Measurements from ENCODE around the gene NRG3. TPM values are rescaled to one million over a fixed set of nuclear protein-coding genes. Genes with fewer than 3 reads are reported as not detected.

NRG3 gene
- total RNA-seq, 4 donors from 2014 or later, result 0.32 to 1.4 TPM; not detected in 2

- Histone ChIP-seq H3K4me1 (no peaks in the 10 kb centered on the region), H3K36me3 (no peaks in the 10 kb centered on the region), H3K4me3 (no peak overlapping the region), H3K27ac (no peak overlapping the region), H3K9me3 (no peaks in the 10 kb centered on the region), H3K27me3 (no peaks in the 10 kb centered on the region)
- intact Hi-C loops (cut with DNase I; ENCODE audit: low total_unique reads), result no loop called here
- DNase-seq, result no peak
- no peak for TF ChIP-seq POLR2A (IDR thresholded peaks at IDR 0.05)
- no peak for TF ChIP-seq EP300 (IDR thresholded peaks at IDR 0.05; ENCODE audit: low read depth)
- no peak for TF ChIP-seq POLR2AphosphoS5 (IDR thresholded peaks at IDR 0.05)
- TF ChIP-seq CTCF (IDR thresholded peaks at IDR 0.05), result no peak
- in situ Hi-C loops (cut with MboI; ENCODE audit: low pct_ligation_motif_present in 1 of 4, low pct_unique_long_range_greater_than_20kb in 1 of 4, low sequenced_read_pairs in 3 of 4), result no loop called here
These were observed 565.8 kb downstream of the NRG3 start for GRCh38 chr10:82440775-82441174.

GRCh38 chr10:82452046-82452445 lies 577.1 kb downstream of the NRG3 start:
- TF ChIP-seq POLR2A (IDR thresholded peaks at IDR 0.05) (no peak), EP300 (IDR thresholded peaks at IDR 0.05; ENCODE audit: low read depth) (no peak), CTCF (IDR thresholded peaks at IDR 0.05) (no peak), POLR2AphosphoS5 (IDR thresholded peaks at IDR 0.05) (no peak)
- no peak for DNase-seq
- H3K36me3 ChIP-seq, result no peaks in the 10 kb centered on the region
- H3K27me3 ChIP-seq, result no peaks in the 10 kb centered on the region
- WGBS, 2 donors (ENCODE audit: low coverage in 1 of 2), result 78 to 86% methylated on average over 3 of the region's 3 CpGs
- intact Hi-C loops (cut with DNase I; ENCODE audit: low total_unique reads), result no loop called here
- H3K27ac ChIP-seq, result no peak overlapping the region
- H3K4me3 ChIP-seq, result no peak overlapping the region
- H3K9me3 ChIP-seq, result no peaks in the 10 kb centered on the region
- in situ Hi-C loops (cut with MboI; ENCODE audit: low pct_ligation_motif_present in 1 of 4, low pct_unique_long_range_greater_than_20kb in 1 of 4, low sequenced_read_pairs in 3 of 4), result no loop called here
- no peaks in the 10 kb centered on the region for H3K4me1 ChIP-seq

GRCh38 chr10:82452676-82453075 lies 577.7 kb downstream of the NRG3 start:
- no peak for TF ChIP-seq EP300 (IDR thresholded peaks at IDR 0.05; ENCODE audit: low read depth)
- no peak for TF ChIP-seq CTCF (IDR thresholded peaks at IDR 0.05)
- no peak for TF ChIP-seq POLR2AphosphoS5 (IDR thresholded peaks at IDR 0.05)
- TF ChIP-seq POLR2A (IDR thresholded peaks at IDR 0.05), result no peak
- no peak for DNase-seq
- Histone ChIP-seq H3K27ac (no peak overlapping the region), H3K4me3 (no peak overlapping the region), H3K27me3 (no peaks in the 10 kb centered on the region), H3K9me3 (no peaks in the 10 kb centered on the region), H3K4me1 (no peaks in the 10 kb centered on the region), H3K36me3 (no peaks in the 10 kb centered on the region)
- in situ Hi-C loops (cut with MboI; ENCODE audit: low pct_ligation_motif_present in 1 of 4, low pct_unique_long_range_greater_than_20kb in 1 of 4, low sequenced_read_pairs in 3 of 4), result no loop called here
- 0 to 23% methylated on average over 1 of the region's 1 CpG for WGBS, 2 donors (ENCODE audit: low coverage in 1 of 2)
- intact Hi-C loops (cut with DNase I; ENCODE audit: low total_unique reads), result no loop called here

GRCh38 chr10:82453678-82454293 lies 578.8 kb downstream of the NRG3 start:
- no peak overlapping the region for H3K27ac ChIP-seq
- H3K36me3 ChIP-seq, result no peaks in the 10 kb centered on the region
- no peaks in the 10 kb centered on the region for H3K27me3 ChIP-seq
- intact Hi-C loops (cut with DNase I; ENCODE audit: low total_unique reads) (no loop called here), in situ Hi-C loops (cut with MboI; ENCODE audit: low pct_ligation_motif_present in 1 of 4, low pct_unique_long_range_greater_than_20kb in 1 of 4, low sequenced_read_pairs in 3 of 4) (no loop called here)
- 75 to 82% methylated on average over 2 of the region's 2 CpGs for WGBS, 2 donors (ENCODE audit: low coverage in 1 of 2)
- no peak for DNase-seq
- H3K4me3 ChIP-seq, result no peak overlapping the region
- H3K4me1 ChIP-seq, result no peaks in the 10 kb centered on the region
- H3K9me3 ChIP-seq, result no peaks in the 10 kb centered on the region
- TF ChIP-seq CTCF (IDR thresholded peaks at IDR 0.05) (no peak), EP300 (IDR thresholded peaks at IDR 0.05; ENCODE audit: low read depth) (no peak), POLR2A (IDR thresholded peaks at IDR 0.05) (no peak), POLR2AphosphoS5 (IDR thresholded peaks at IDR 0.05) (no peak)

All from transverse colon (tissue), 4 donors.